AG09309 (cell line): ENCODE measurements around the gene DGKH.

Source experiments
- DNase-seq: peaks from one replicate; pipeline ENCODE4 v3.0.0-alpha.2; 2010; ENCODE audit warnings: low read depth
- H3K4me3 ChIP-seq: 2 replicates; pipeline ENCODE4 v1.5.1; 2011; ENCODE audit warnings: mild to moderate bottlenecking, low read depth, low read length, moderate library complexity; ENCODE audit not compliant: control insufficient read depth
- CTCF ChIP-seq: IDR thresholded peaks from 2 replicates; pipeline ENCODE4 v1.5.1; 2011; ENCODE audit warnings: mild to moderate bottlenecking, low read depth, low read length, inconsistent platforms; ENCODE audit not compliant: insufficient read depth, control insufficient read depth; ENCODE audit errors: missing control alignments

DGKH gene

GRCh38 chr13:42048342-42048683 is at the start of gene DGKH:
Gene DGKH (plus strand): TSS chr13:42048648. CDS start chr13:42048774, 126 bp downstream.
- no peak for TF ChIP-seq CTCF
- peak within 1 kb of the TSS; percentile 79 for H3K4me3 ChIP-seq
- no peak for DNase-seq

- TF ChIP-seq CTCF: no peak
- no peak for DNase-seq
- H3K4me3 ChIP-seq: no peak overlapping the region
Observed at GRCh38 chr13:42000846-42001245, 47.6 kb upstream of the DGKH start.

- peak; percentile 75 for DNase-seq
- H3K4me3 ChIP-seq: no peak overlapping the region; the same call in 1 of the 2 replicates
- no peak for TF ChIP-seq CTCF
Observed at GRCh38 chr13:42001580-42001979, 46.9 kb upstream of the DGKH start.

GRCh38 chr13:42002066-42002465 is 46.4 kb upstream of the DGKH start:
- TF ChIP-seq CTCF: no peak
- no peak for DNase-seq
- no peak overlapping the region for H3K4me3 ChIP-seq

- H3K4me3 ChIP-seq: no peak overlapping the region
- peak; percentile 38 for DNase-seq
- TF ChIP-seq CTCF: no peak
Observed at GRCh38 chr13:42007844-42008243, 40.6 kb upstream of the DGKH start.

- H3K4me3 ChIP-seq: no peak overlapping the region
- TF ChIP-seq CTCF: no peak
- DNase-seq: no peak
Observed at GRCh38 chr13:42009057-42009456, 39.4 kb upstream of the DGKH start.
